Fibroblast of peridontal ligament (primary cell): ENCODE results near the gene TAF5L.

Experiments used
- DNase-seq: peaks from one replicate; pipeline ENCODE4 v3.0.0-alpha.2; 2010; ENCODE audit errors: extremely low read depth

The TAF5L gene

DNA sequence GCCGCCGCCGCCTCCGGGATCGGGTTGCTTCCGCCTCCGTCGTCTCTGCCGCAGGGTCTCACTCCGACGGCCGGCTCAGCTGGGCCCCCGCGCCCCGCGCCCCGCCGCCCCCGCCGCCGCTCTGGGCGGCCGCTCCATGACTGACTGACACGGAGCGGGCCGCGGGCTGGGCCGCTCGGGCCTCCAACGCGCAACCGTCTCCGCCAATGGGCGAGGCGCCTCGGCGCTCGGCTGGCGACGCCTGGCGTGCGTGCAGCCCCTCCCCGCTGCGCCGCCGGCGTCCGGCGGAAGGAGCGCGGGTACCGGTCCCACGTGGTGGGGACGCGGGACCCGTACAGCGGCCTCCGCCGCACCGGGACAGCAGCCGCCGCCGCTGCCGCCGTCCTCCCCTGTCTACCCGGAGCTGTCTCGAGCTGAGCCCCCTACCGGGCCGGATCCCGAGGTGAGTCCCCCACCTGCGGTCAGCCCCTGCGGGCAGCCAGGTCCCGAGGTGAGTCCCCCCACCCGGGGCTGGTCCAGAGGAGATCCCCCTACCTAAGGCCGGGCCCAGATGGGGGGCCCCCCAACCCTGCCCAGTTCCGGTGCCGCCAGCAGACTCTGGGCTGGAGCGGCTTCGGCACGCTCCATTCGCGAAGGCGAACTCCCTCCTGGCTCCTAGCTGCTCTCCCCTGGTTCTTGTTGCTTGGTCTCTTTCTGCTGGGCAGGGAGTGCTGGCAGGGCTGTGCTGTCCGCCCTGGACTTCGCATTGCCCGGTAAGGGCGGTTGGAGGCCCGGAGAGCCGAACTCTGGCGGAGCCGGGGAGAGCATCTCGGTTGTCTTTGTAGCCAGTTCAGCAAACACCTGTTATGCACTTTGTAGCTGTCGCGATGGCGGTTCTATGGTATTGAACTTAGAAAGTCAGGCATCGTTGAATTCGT, at the start of gene TAF5L, which contains the start of gene URB2:
TAF5L (minus strand) TSS at position 208 of the 917 bp plus-strand sequence. CDS start 11,640 bp downstream, outside the sequence.
URB2 (plus strand) TSS at position 333 of the 917 bp plus-strand sequence. CDS start 1,387 bp downstream, outside the sequence.
- peak; percentile 78 for DNase-seq

DNA sequence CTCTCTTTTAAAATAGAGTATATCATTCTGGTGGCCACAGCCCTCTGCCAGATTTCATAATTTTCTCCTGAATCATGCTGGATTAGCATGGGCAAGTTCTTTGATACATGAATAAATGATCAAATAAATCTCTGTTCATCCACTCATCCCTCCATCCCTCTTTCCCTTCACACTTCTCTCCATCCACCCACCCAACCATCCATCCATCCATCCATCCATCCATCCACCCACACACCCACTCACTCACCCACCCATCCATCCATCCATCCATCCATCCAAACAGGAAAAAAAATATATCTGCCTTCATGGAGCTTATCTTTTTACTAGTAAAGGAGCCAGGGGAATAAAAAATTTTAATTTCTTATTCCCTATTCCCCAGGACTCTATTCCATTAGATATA, 49.5 kb upstream of the TAF5L start:
- DNase-seq: no peak

DNA sequence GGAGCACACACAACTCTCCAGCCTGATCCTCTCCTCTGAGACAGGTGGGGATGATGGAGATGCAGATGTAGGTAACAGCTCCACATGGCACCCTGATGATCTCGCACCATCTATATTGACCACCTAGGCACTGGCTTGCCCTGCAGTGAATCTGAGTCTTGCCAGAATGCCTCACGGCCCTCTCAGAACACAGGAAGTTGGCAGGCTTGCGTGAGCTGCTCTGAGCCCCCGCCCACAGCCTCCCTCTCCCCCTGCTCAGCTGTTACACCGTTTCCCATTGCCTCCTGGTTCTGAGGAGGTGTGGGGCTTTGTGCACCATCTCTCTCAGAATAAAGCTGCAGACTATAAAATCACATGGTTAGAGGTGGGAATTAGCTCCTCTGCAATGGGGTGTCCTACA, 48.1 kb upstream of the TAF5L start:
- no peak for DNase-seq

DNA sequence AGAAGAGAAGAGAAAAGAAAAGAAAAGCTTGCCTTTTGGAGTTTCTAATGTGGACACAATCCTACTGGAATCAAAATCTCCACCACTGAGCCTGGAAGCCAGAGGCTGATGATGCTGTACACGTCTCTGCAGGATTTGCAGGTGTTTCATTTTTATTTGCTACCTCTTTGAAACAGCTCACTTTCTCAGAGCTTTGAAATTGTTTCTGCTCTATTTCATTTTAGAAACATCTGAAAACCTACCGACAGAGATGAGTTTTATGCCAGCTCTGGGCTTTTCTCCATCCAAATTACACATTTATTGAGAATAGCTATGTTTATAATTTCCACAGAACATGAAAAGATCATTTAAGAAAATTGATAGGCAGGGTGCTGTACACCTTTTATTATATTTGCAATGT, 46.3 kb upstream of the TAF5L start:
- DNase-seq: no peak

DNA sequence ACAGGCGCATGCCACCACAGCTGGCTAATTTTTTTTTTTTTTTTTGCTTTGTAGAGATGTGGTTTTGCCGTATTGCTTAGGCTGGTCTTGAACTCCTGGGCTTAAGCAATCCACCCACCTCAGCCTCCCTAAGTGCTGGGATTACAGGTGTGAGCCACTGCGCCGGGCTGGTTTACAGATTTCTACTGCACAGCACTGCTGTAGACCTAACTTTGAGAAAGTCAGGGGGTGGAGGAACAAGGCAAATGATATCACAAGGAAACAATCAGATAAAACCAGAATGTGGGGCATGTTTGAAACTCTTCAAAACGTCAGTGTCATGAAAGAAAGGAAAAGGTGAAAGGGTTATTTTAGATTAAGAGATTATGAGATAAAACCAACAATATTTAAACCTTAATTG, 45.4 kb upstream of the TAF5L start:
- no peak for DNase-seq

DNA sequence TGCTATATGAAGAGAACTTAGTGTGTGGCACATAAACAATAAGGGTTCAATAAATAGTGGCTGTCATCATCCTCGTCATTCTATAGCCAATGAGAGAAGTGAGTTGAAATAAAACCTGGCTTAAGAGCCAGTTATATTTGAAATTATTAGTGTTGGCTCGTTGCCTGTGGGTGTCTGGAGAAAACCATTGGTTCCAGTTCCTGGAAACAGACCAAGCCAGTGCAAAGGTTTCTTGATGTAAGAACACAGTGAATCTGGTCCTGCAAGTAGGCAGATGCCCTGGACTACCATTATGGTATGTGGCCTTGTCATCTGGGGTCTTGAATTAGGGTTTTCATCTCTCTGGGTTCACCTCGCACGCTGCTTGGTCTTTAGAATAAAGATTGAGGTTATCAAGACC, 43.4 kb upstream of the TAF5L start:
- peak; percentile 15 for DNase-seq

DNA sequence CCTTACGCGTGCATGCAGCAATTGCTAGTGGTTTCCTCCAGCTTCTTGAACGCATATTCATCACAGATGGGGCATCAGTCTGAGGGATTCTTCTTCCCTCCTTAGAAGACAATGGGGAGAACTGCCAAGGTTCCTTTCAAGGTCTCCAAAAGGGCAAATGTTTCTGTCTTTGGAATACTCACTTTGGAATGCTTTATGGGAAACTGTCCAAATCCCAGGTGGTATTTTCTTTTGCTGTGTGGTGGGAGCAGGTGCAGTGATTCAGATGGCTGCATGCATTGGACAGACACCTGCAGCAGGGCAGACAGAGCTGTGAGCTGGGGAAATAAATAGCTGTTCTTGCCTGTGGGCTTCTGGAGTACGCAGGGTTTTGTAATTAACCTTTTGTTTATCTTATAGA, 40.7 kb upstream of the TAF5L start:
- no peak for DNase-seq

DNA sequence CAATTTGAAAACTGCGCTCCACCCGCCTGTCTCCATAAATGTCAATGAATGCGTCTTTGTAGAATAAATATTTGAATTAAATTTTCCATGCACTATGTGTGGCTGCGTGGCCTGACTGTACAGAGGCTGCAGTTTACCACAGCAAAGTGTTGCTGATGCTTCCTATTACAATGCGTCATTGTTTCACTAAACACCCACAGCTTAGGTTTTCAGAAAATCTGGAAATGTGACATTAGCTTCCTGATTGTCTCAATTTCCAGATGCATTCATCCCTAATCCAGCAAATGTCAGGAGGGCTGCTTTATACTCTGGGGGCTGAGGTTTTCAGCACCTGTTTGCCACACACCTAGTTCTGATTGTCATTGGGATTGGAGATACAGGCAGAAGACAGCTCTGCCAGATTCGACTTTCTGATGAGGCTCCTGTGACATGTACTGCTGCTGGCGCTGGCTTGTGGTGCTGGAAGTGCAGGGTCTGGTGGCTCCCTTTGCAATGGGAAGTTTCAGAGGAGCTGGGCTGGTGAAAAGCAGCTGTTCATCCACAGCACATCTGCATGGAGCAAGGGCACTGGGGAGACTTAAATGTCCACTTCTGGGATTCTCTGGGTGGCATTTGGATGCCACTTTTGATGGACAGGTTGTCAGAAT, 40.1 kb upstream of the TAF5L start:
- DNase-seq: no peak

DNA sequence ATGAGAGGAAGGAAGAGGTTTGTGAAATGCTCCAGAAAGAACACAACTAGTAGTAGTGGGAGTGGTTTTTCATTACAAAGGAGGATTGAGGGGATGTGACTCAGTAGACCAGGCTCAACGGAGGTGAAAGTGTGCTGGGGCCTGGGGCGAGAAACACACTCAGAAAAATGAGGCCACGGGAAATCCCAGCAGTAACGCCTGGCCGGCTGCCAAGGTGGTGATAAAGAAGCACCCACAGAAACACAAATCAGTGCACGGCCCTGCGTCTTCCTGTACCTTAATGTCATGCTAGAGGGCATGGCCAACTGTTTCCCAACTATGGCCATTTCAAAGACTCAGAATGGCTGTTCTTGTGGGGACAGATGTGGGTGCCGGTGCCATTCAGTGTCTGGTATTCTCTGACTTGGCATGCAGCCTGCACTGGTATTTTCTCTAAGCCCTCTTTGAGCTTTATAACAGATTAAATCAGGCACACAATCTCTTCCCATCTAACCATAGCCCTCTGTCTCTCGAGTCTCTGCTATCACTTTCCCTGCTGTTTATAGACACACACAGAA, 38.3 kb upstream of the TAF5L start:
- no peak for DNase-seq

DNA sequence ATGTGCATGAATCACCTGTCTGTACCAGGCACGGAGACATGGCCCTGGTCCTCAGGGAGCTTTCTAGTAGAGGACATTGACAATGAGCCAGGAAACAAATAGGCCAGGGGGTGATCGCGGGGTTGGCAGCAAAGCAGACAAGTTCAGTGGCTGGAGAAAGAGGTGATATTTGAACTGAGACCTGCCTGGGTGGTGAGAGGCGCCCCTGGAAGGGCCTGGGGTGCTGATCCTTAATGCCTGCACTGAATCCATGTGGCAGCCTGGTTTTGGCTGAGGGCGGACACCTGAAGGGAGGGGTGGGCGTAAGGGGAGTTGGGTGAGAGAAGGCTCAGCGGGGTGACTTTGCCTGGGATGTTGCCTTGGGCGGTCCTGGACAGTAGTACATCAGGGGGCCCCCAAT, 36.0 kb upstream of the TAF5L start:
- DNase-seq: no peak

DNA sequence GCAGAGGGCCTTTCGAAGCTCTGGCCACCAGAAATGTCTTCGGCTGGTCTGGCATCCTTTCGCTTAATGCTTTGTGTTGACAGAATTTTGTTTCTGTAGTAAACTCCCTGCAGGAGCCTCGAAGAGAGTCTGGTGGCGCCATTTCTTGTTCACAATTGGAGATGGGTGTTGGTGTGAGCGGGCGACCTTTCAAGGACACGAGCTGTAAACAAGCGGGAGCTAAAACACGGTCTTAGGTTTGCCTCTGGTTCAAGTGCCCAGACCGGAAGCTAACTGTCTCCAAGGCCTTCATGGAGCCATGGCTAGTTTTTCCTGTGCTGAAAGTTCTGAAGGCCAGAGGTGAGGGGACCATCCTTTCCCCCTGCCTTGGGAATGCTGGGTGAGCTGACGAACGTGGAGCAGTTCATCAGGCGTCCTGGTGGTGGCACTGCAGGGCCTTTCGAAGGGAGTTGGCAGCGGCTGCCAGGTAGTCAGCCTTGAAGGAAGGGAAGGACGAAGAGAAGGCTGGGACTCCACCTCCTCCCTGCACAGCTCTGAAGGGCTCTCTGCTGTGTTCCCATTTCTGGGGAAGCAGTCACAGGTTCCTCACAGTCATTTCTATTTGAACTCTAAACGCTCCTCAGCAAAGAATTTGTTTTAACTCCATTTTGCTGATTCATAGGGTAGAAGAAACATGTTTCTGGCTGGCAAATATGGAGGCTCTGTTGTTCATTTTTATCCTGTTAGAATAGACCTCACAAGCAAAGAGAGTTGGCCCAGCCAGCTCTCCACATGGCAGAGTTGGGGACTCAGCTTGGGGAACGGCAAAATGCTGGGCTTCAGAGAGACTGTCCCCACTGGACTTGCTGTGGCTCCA, 35.3 kb upstream of the TAF5L start:
- peak; percentile 70 for DNase-seq

DNA sequence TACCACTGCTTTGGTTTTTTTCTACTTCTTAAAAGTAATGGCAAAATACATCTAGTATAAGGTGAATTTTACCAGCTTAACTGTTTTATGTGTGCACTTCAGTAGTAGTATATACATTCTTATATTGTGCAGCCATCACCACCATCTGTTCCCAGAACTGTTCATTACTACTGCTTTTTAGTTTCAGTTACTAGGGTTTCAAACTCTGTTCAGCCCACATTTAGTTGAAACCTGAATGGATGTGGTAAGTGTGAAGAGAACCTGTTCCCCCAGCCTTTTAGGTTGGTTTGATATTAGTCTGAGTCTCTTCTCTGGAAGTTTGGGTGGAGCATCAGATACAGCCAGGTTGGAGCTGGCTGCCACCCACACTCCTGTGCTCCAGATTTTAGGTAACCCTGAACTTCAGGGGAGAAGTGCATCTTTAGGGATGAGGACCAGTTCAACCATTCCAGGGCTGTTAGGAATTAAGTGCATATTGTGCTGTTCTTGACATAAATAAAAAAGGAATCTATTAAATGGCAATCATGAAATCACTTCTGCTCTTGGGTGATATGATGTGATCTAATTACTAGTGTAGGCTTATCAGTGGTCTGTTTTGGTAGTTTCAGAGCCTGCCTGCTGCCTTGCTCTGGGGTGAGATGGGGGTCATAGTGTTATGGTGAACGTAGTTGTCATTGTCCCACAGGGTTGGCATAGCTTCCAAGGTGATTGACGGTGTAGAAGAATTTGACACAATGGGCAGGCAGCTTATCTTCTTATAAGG, 32.3 kb upstream of the TAF5L start:
- DNase-seq: no peak

DNA sequence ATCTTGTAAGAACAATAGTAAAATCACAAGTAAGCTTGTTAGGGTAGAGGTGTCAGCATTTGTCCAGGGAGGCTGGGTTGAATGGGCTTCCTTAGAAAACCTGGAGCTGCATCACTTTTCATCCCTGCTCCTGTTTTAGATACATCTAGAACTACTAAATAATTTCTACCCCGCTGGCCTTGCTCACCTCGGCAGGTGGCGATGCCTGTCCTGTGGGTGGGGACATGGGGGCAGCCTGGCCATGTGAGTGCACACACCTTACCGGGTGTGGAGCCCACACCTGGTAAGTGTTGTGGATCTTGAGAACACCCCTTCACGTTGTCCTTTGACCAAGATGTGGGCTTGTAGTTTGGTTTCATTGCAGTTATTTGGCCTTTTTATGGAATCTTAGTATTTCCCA, 29.9 kb upstream of the TAF5L start:
- DNase-seq: no peak

DNA sequence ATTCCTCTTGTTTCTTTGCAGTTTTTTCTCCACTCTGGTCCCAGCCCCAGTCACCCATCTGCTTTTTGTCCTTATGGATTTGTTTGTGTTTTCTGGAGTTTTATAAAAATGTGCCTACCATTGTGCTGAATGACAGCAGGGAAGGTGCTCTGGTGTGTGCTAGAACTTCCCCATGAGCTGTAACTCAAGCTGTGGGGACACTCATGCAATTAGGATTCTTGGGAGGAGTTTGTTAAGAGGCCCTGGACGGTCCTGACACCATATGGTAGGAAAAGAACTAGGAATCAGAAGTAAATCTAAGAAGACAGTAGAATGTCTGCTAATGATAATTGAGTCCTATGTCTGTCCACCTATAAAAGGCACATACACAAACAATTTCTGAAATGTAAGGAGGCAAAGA, 27.5 kb upstream of the TAF5L start:
- no peak for DNase-seq

DNA sequence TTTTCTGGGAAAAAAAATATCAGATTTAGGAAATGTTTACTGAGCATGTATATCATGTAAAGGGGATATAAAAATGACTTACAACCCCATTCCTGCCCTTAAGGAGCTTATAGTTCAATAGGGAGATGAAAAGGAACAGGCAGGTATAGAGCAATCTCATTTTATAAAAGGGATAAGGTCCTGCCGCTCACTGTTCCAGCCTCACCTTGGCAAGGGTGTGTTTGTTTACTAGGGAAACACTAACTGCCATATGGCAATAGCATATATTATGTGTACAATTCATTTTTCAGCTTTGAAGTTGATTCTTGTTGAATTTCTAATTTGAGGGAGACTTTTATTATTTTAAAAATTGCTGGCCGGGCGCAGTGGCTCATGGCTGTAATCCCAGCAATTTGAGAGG, 25.6 kb upstream of the TAF5L start:
- DNase-seq: no peak

DNA sequence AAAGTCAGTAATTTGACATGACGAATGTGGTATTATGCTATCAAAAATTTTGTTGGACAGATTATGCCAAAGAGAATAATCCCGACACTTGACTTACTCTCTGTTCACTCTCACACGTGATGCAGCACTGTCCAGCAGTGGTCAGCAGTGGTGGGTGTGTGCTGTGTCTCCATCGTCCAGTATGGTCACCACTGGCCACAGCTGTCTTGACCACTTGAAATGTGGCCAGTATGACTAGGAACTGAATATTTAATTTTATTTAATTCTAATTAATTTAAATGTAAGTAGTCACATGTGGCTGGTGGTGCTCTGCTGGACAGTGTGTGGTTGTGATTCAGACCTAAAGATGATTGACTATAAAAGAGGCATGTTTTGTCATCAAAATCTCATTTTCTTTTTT, 24.1 kb upstream of the TAF5L start:
- no peak for DNase-seq

DNA sequence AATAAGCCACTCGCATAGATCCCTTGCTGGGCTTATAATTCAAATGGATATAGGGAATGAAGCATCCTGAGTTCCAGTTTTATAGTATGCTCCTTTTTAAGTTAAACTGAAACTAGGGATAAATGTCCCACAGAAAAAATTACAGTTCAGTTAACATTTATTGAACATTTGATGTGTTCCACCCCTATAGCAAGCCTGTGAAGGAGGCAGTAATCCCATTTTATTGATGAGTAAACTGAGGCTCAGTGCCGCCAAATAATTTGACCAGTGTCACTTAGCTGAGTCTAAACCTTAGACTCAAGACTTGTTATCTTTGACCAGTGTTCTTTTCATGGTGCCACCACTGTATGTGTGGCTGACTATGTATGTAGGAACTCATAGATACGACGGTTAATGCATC, 22.5 kb upstream of the TAF5L start:
- no peak for DNase-seq

DNA sequence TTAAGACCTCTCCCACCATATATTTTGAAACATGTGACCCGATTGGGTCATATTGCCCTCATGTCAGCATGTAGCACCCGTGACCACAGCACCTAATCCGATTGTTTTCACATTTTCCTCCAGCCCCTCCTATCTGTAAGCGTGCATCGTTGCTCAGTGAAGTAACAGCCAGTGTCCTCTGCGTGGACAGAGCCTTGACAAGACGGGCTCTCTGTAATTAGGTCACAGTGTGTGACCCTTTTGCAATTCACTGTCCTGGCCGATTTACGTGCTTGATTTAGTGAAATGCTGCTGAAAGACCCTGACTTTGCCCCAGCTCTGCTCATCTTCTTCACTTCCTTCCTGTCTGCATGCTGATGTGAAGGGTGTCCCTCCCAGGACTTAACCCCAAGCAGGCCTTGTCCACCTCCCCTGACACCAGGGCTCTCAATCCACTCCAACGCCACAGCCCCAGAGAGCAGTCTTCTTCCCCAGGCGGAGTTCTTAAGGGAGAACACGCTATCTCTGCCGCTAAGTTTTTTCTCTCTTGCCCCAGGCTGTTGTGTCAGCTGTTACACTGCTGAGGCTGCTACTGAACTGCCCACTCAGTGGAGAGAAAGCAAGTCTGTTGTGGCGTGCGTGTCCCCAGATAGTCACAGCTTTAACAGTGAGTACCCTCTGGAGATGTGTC, 19.5 kb upstream of the TAF5L start:
- DNase-seq: no peak

DNA sequence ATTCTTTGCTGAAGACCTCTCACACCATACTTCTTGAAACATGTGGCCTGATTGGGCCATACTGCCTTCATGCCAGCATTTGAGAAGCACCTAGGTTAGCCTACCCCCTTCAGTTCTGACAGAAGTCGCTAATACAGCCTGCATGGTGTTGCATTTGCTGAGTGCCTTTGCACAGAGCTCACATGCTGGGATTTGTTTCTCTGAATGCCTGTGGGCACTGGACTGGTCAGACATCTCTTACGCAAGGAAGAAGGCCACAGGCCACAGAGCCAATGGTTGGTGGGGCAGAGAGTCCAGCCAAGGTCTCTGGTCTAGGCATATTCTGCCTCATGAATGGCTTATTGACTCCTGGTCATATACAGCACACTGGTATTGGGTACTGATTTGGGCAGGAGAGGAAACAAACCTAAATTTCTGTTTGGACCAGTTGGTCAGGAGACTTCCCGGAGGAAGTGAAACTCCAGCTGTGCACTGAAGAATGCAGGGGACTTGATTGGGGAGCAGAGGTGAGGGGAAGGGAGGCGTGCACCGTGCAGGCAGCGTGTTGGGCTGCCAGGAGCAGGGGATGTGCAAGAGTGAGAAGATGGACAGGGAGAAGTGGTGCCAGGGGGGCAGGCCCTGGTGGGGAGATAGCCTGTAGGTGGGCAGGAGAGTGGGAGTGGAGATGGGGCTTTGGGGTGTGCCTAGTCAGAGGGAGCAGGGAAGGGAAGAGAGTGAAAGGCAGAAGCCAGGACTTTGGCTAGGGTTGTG, 18.2 kb upstream of the TAF5L start:
- DNase-seq: peak; percentile 40

DNA sequence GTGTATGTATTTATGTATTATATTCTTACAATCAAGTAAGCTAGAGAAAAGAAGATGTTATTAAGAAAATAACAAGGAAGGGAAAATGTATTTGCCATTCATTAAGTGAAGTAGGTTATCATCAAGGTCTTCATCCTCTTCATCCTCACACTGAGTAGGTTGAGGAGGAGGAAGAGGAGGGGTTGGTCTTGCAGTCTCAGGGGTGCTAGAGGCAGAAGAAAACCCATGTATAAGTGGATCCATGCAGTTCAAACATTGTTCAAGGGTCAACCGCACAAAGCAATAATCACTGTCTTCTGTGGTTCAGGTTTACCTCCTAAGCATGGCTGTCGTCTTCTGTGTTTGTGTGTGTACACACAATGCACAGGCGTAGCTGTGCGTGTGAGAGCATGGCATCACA, 17.0 kb upstream of the TAF5L start:
- no peak for DNase-seq
